GM12878 (cell line): Measurements from ENCODE around the gene TMC4. TPM values are rescaled to one million over a fixed set of nuclear protein-coding genes. Genes with fewer than 3 reads are reported as not detected.
"Not testable (repeated sequence)": the region's sequence is repeated elsewhere in the genome, so short reads cannot be mapped to it uniquely, and the experiment has no call there.

Source experiments
- ATAC-seq: fragments of 200-7000 bp; cut with Tn5 transposase; 3 replicates; pipeline ENCODE4 v1.9.1; 2020; ENCODE audit warnings: mild to moderate bottlenecking, moderate library complexity
- BruUV-seq: library from RNA; stranded (reverse); fragments of 400-500 nt; replicated peaks from 2 replicates; lab custom pipeline; 2021; lab: Mats Ljungman, UMichigan
- CTCF ChIA-PET: fragments of 300-600 bp; sonication (Branson Sonifier 250); formaldehyde crosslinking; extraction: SDS; loops from one replicate; lab custom pipeline; 2021; ENCODE audit warnings: inconsistent platforms; lab: Yijun Ruan, JAX
- POLR2A ChIA-PET: fragments of 350-600 bp; formaldehyde crosslinking; extraction: SDS; loops from one replicate; lab custom pipeline; 2021; ENCODE audit warnings: inconsistent platforms; lab: Charles Lee
- RAD21 ChIA-PET: fragments of 300-600 bp; sonication (Branson Sonifier 250); formaldehyde crosslinking; loops from one replicate; lab custom pipeline; 2023; ENCODE audit warnings: antibody characterized with exemption; ENCODE audit not compliant: unreplicated experiment; lab: Charles Lee
- SMC1A ChIA-PET: fragments of 300-600 bp; sonication (Branson Sonifier 250); formaldehyde crosslinking; loops from one replicate; lab custom pipeline; 2023; ENCODE audit not compliant: unreplicated experiment, uncharacterized antibody; lab: Charles Lee
- DNase-seq: peaks from one replicate; pipeline ENCODE4 v3.0.0-alpha.2; 2011; ENCODE audit warnings: low read depth, low spot score
- FAIRE-seq: peaks from 3 replicates; lab custom pipeline; 2011; peaks lifted over from hg19 to GRCh38; lab: Jason Lieb, UNC
- H2AFZ ChIP-seq: 2 replicates; pipeline ENCODE4 v1.6.0; 2011; ENCODE audit warnings: low read depth, low read length, control low read depth; ENCODE audit not compliant: control insufficient read depth
- H3K27ac ChIP-seq: 2 replicates; pipeline ENCODE4 v1.5.1; 2011; ENCODE audit warnings: control low read depth; ENCODE audit not compliant: control insufficient read depth, insufficient read depth
- H3K27me3 ChIP-seq, 2 experiments: replicated peaks in 1 of 2; 2 replicates each; pipeline versions ENCODE4 v1.6.0 to v1.6.1; 2011; ENCODE audit warnings: low read length in 1 of 2; ENCODE audit not compliant: control insufficient read depth in 2 of 2, insufficient read depth in 2 of 2
- H3K36me3 ChIP-seq, 2 experiments: 2 replicates each; pipeline ENCODE4 v1.5.1; 2011; ENCODE audit warnings: low read length in 1 of 2; ENCODE audit not compliant: control insufficient read depth in 2 of 2, insufficient read depth in 2 of 2
- H3K4me1 ChIP-seq: 2 replicates; pipeline ENCODE4 v1.6.1; 2011; ENCODE audit warnings: mild to moderate bottlenecking, low read length, moderate library complexity, mixed read lengths; ENCODE audit not compliant: control insufficient read depth, insufficient read depth
- H3K4me2 ChIP-seq: 2 replicates; pipeline ENCODE4 v1.6.0; 2011; ENCODE audit warnings: control low read depth; ENCODE audit not compliant: control insufficient read depth, insufficient read depth
- H3K4me3 ChIP-seq: fragments of 200-600 bp; sonication (generic); 2 replicates; pipeline ENCODE4 v1.5.1; 2016
- H3K79me2 ChIP-seq: 2 replicates; pipeline ENCODE4 v1.6.0; 2011; ENCODE audit warnings: low read length; ENCODE audit not compliant: control insufficient read depth, insufficient read depth
- H3K9ac ChIP-seq: 2 replicates; pipeline ENCODE4 v1.8.0; 2011; ENCODE audit warnings: low read length, control low read depth, mixed read lengths; ENCODE audit not compliant: control insufficient read depth, insufficient read depth
- H3K9me3 ChIP-seq: replicated peaks from 3 replicates; pipeline ENCODE4 v1.5.1; 2011; ENCODE audit warnings: mild to moderate bottlenecking, low read length; ENCODE audit not compliant: control insufficient read depth, insufficient read depth
- H4K20me1 ChIP-seq: 2 replicates; pipeline ENCODE4 v1.6.0; 2011; ENCODE audit not compliant: control insufficient read depth, insufficient read depth
- BHLHE40 ChIP-seq, 2 experiments: fragments of 450-650 bp in 1 of 2; IDR thresholded peaks; 2 replicates each; pipeline ENCODE4 v1.6.1; 2011 to 2017; ENCODE audit warnings: low read depth in 2 of 2, borderline replicate concordance in 1 of 2, improper control_type of control experiment in 1 of 2, low read length in 1 of 2, mild to moderate bottlenecking in 1 of 2
- CTCF ChIP-seq, 3 experiments: IDR thresholded peaks in 2 of 3; conservative IDR thresholded peaks in 1 of 3; 2 replicates each; pipeline ENCODE4 v1.5.1; 2011; ENCODE audit warnings: low read depth in 3 of 3, low read length in 3 of 3, mild to moderate bottlenecking in 3 of 3, control low read depth in 2 of 3, moderate library complexity in 2 of 3, inconsistent platforms in 1 of 3, mixed read lengths in 1 of 3; ENCODE audit not compliant: control insufficient read depth in 2 of 3, insufficient read depth in 1 of 3; ENCODE audit errors: extremely low read depth in 1 of 3
- RCOR1 ChIP-seq: conservative IDR thresholded peaks from 2 replicates; pipeline ENCODE4 v1.6.1; 2012; ENCODE audit warnings: low read depth, low read length, improper control_type of control experiment
- YY1 ChIP-seq: IDR thresholded peaks from 2 replicates; pipeline ENCODE4 v1.6.1; 2011; ENCODE audit warnings: low read depth, mild to moderate bottlenecking, low read length
- ZNF384 ChIP-seq: IDR thresholded peaks from 2 replicates; pipeline ENCODE4 v1.6.1; 2012; ENCODE audit warnings: low read depth, mild to moderate bottlenecking, low read length, improper control_type of control experiment, borderline replicate concordance
- WGBS: methylation state at CpG from one replicate; pipeline ENCODE4 v1.1.6; 2016; ENCODE audit warnings: low lambda C conversion rate; ENCODE audit not compliant: insufficient replicate concordance, insufficient coverage; ENCODE audit errors: missing lambda C conversion rate; 5-methylcytosine and 5-hydroxymethylcytosine counted together
- in situ Hi-C: fragments of 300-500 bp; cut with MboI; formaldehyde crosslinking; loops from 9 replicates; pipeline ENCODE4 v1.14.3; 2018; ENCODE audit warnings: mixed read lengths
- intact Hi-C: fragments of 100-400 bp; cut with micrococcal nuclease; formaldehyde crosslinking; loops from one replicate; pipeline ENCODE4 v1.14.2; 2022; ENCODE audit not compliant: unreplicated experiment
- polyA plus RNA-seq, 11 experiments: library from polyadenylated mRNA; depleted of rRNA in 4 of 11; unstranded in 6 of 11; stranded (reverse) in 5 of 11; fragments of >200 nt; fragmentation: Nextera tagmentation in 4 of 11; fragmentation: Illumina TruSeq in 1 of 11; extraction: Ambion mirVana in 4 of 11; extraction: Trizol in 1 of 11; gene quantifications; 1 replicate in 1 of 11; 2 replicates in 10 of 11; pipeline versions ENCODE4 v1.2.1 to v1.2.3, GENCODE V29; 2011 to 2016; ENCODE audit warnings: inconsistent platforms in 2 of 11, missing spikeins in 2 of 11, low read depth in 1 of 11
- total RNA-seq, 4 experiments: library from RNA; depleted of rRNA in 3 of 4; stranded (reverse); fragments of >200 nt in 3 of 4; fragmentation: Illumina TruSeq in 1 of 4; extraction: Trizol in 1 of 4; gene quantifications; 2 replicates each; pipeline versions ENCODE4 v1.2.1 to v1.2.3, GENCODE V29; 2013 to 2021

Gene TMC4
- total and polyA plus RNA-seq, 10 of the 15 experiments (the other 5 are each of a cell fraction or from before 2014, with no cell fraction given), result 0.33 to 0.83 (median 0.74) TPM; not detected in 7

- RAD21 ChIA-PET, intact Hi-C loops, H3K27me3 ChIP-seq, POLR2A ChIA-PET, ATAC-seq, H4K20me1 ChIP-seq, SMC1A ChIA-PET, H3K4me2 ChIP-seq, H3K9ac ChIP-seq, BruUV-seq, H3K27ac ChIP-seq, H3K4me3 ChIP-seq, H3K36me3 ChIP-seq, CTCF ChIA-PET, H2AFZ ChIP-seq, H3K79me2 ChIP-seq, H3K9me3 ChIP-seq, FAIRE-seq, DNase-seq, in situ Hi-C loops: not testable (repeated sequence)
- peaks cover 19% of the 10 kb centered on the region for H3K4me1 ChIP-seq
- 86% methylated on average over 3 of the region's 5 CpGs for WGBS
Measured at GRCh38 chr19:54214217-54214616, 41.3 kb upstream of the TMC4 start.

- CTCF ChIA-PET, result no interaction called here
- H3K4me3 ChIP-seq, result no peak overlapping the region
- peak overlapping the region; percentile 47 for H3K4me2 ChIP-seq
- H3K27me3 ChIP-seq, result no peaks in the 10 kb centered on the region
- H4K20me1 ChIP-seq, result peaks cover 12% of the 10 kb centered on the region
- H3K4me1 ChIP-seq, result peaks cover 48% of the 10 kb centered on the region
- H3K79me2 ChIP-seq, result peaks cover 6% of the 10 kb centered on the region
- H3K27ac ChIP-seq, result 0 out of 2 replicates have a peak overlapping the region, but pooled peaks have one; percentile 13
- 0 out of 2 replicates have a peak, but pooled peaks have one; percentile 3 for TF ChIP-seq YY1
- 0 out of 6 replicates have a peak, but pooled peaks of 1 of the 3 experiments have one; percentile 4 for TF ChIP-seq CTCF (IDR thresholded peaks at IDR 0.05 in 2 of 3, conservative IDR thresholded peaks at IDR 0.05 in 1 of 3; ENCODE audit: control insufficient read depth in 2 of 3, extremely low read depth in 1 of 3, insufficient read depth in 1 of 3, low read depth in 3 of 3, low read length in 3 of 3)
- no peak for TF ChIP-seq BHLHE40 (IDR thresholded peaks at IDR 0.05; ENCODE audit: borderline replicate concordance in 1 of 2, low read depth in 2 of 2, low read length in 1 of 2)
- no peak for TF ChIP-seq RCOR1
- TF ChIP-seq ZNF384, result no peak
- intact Hi-C loops (no loop called here), in situ Hi-C loops (no loop called here)
- BruUV-seq, result no TSS peak
- H3K36me3 ChIP-seq, result peaks cover 8 to 14% of the 10 kb centered on the region in 2 experiments; a peak in 3 of 4 replicates
- POLR2A ChIA-PET, result no interaction called here
- RAD21 ChIA-PET, result no interaction called here
- DNase-seq (no peak), FAIRE-seq (no peak), ATAC-seq (no peak)
- 81% methylated on average over 12 of the region's 12 CpGs for WGBS
- H3K9ac ChIP-seq, result no peak overlapping the region
- H2AFZ ChIP-seq, result no peak overlapping the region
- SMC1A ChIA-PET, result interaction anchor here (1.0 kb wide), 1 partner anchor 55 kb away, joined by 3 read pairs; no protein-coding TSS in a partner anchor
- no peaks in the 10 kb centered on the region for H3K9me3 ChIP-seq
Measured at GRCh38 chr19:54211235-54211634, 38.3 kb upstream of the TMC4 start.
